ENCODE measurements around the gene KRTAP5-5.

GRCh38 chr11:1660111-1660867, 30.7 kb downstream of the KRTAP5-5 start:
- TF ChIP-seq SIN3A (IDR thresholded peaks at IDR 0.05; ENCODE audit: borderline replicate concordance, insufficient read depth, low read length) = no peak
- no peak for TF ChIP-seq POLR2AphosphoS5 (IDR thresholded peaks at IDR 0.05; ENCODE audit: low read depth, low read length)

All from PFSK-1 (cell line).